HG03139 (cell line): ENCODE measurements around the gene SHISAL2A.
"Not testable (repeated sequence)": the region's sequence is repeated elsewhere in the genome, so short reads cannot be mapped to it uniquely, and the experiment has no call there.

Experiments used
- ATAC-seq: cut with Tn5 transposase; IDR thresholded peaks from one replicate; pipeline ENCODE4 v1.9.1; 2021; ENCODE audit not compliant: unreplicated experiment

Gene SHISAL2A

DNA sequence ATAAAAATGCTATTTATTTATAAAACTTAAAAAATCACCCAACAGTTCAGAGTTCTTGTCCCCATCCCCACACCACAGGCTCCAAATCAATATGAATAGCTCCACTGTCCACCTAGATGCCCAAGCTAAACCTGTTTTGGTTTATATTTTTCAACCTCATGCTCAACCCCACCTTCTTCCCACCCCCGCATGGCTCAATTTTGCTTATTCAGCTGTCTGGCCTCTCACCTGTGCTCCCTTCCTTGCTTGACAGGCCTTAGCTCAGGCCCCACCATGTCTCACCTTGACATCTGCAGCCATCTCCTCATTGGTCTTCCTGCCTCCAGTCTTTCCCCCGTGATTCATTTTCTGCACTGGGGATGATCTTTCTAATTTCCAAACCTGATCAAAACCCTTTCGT lies 47.4 kb downstream of the SHISAL2A start:
- ATAC-seq: no peak

DNA sequence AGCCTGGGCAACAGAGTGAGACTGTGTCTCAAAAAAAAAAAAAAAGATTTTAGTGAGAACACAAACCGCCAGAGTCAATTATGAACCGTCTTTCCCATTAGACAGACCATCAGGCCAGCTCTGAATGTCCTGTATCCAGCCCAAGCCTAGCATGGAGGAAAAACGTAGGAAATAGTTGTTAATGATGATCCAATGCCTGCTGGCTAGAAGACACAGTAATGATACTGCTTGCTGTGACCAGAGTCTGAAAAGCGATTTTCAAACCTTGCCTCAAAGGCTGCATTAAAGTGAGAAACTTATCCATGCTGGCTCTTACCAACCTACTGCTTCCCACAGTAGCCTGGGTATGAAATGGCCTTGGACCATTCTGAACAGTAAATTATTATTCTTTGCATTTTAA lies 48.2 kb downstream of the SHISAL2A start:
- no peak for ATAC-seq

DNA sequence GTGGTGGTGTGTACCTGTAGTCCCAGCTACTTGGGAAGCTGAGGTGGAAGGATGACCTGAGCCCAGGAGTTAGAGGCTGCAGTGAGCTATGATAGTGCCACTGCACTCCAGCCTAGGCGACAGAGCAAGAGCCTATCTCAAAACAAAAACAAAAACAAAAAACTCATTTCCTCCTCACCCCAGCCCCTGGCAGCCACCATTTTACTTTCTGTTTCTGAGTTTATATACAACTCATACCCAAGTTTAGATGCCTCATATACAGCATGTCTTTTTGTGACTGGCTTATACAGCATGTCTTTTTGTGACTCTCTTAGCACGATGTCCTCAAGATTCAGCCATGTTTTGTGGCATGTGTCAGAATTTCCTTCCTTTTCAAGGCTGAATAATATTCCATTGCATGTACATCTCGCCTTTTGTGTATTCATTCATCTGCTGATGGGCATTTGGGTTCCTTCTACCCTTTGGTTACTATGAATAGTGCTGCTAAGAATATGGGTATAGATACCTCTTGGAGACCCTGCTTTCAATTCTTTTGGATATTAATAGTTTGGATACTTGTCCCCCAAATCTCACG lies 50.5 kb downstream of the SHISAL2A start:
- ATAC-seq: no peak

DNA sequence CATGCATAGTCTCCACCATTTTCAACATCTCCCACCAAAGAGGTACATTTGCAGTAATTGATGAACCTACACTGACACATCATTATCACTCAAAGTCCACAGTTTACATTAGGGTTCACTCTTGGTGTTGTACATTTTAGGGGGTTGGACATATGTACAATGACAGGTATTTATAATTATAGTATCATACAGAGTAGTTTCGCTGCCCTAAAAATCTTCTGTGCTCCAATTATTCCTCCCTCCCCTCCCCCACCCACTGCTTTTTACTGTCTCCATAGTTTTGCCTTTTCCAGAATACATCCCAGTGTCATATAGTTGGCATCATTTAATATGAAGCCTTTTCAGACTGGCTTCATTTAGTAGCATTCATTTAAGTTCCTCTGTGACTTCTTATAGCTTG lies 51.6 kb downstream of the SHISAL2A start:
- no peak for ATAC-seq

DNA sequence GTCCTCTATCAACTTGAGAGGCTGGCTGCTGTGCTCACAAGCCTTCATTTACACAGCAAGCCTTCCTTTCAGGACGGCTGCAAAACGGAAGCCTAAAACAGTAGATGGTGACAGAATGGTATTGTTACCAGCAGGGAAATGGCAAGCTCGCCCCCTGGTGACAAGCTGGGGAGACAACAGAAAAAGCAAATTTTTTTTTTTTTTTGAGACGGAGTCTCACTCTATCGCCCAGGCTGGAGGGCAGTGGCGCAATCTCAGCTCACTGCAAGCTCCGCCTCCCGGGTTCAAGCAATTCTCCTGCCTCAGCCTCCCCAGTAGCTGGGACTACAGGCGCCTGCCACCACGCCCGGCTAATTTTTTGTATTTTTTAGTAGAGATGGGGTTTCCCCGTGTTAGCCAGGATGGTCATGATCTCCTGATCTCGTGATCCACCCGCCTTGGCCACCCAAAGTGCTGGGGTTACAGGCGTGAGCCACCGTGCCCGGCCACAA lies 53.3 kb downstream of the SHISAL2A start:
- peak; percentile 75 for ATAC-seq

DNA sequence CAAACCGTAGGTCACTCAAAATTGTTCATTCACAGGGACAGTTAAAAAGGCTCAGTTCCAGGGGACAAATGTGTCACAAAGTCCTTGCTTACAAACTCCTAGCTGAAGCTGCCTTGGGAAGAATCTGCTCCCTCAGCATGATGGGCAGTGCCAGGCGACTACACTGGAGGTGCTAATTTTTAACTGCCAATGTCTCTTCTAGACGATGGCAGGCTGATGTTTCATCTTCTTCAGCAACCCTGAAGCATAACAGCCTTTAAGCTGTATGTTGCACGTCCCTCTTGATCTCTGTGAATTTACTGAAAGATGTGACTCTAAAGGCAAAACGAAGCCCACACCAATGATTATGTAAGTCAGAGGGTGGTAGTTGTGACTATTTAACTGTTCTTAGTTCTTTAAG lies 53.9 kb downstream of the SHISAL2A start:
- no peak for ATAC-seq

DNA sequence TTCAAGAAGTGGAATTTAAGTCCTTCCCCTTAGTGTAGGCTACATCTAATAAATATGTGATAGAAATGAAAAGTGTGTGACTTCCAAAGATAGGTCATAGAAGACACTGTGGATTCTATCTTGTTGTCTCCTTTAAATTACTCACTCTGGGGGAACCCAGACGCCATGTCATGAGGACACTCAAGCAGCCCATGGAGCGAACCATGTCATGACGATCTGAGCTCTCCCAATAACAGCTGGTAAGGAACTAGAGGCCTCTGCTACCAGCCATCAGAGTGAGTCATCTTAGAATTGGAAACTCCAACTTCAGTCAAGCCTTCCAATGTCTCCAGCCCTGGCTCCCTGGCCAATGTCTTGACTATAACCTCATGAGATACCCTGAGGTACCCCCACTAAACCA lies 58.9 kb downstream of the SHISAL2A start:
- ATAC-seq: no peak

DNA sequence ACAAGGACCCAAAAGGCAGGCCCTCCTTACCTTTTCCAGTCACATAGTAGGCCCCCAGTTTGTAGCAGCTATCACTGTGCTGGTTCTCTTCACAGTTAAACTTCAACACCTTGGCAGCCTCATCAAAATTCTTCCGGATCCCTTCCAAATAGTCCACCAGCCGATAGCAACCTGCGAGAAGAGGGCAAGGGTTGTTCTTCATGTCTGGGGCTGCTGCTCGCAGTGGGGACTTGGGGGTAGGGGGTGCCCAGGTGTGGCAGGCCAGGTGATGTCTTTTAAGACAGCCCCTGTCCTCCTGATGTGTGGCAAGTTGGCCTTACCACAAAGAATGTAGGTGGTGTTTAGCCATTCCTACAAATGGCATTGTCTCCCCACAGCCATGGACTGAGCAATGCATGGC lies 59.7 kb downstream of the SHISAL2A start:
- ATAC-seq: no peak

DNA sequence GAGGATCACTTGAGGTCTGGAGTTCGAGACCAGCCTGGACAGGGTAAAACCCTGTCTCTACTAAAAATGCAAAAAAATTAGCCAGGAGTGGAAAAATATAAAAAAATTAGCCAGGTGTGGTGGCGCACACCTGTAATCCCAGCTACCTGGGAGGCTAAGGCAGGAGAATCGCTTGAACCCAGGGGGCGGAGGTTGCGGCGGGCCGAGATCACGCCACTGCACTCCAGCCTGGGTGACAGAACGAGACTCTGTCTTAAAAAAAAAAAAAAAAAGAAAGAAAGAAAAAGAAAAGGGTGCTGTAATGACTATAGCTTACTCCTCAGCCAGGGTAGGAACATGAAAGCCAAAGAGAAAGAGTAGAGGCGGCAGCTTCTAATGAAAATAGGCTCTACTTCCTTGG lies 60.4 kb downstream of the SHISAL2A start:
- ATAC-seq: not testable (repeated sequence)

DNA sequence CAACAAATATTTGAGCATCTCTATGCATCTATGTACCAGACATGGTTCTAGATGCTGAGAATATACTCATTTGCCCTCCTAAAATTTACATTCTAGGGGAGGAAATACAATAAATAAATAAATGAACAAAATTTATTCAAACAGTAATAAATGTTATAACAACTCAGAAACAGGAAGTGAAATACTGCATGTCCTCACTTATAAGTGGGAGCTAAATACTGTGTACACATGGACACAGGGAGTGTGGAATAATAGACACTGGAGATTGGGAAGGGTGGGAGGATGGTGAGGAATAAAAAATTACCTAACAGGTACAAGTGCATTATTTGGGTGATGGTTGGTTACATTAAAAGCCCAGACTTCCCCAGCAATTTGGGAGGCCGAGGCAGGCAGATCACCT lies 60.9 kb downstream of the SHISAL2A start:
- no peak for ATAC-seq

DNA sequence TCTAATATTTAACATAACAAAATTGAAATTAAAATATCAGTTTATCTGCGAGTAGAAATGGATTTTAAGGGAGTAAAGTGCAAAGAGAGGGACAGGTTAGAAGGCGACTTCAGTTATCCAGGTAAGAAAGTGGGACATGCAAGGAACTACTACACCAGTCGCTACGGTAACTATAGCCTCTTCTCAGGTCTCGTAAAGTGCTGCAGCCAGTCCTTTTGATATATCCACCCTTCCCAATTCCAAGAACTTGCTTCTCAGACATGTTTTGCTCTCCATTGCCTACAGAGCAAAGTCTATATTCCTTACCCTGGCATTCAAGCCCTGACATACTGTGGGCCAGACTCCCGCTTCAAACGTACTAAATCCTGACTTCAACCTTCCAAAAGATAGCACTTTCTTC lies 62.7 kb downstream of the SHISAL2A start:
- ATAC-seq: no peak

DNA sequence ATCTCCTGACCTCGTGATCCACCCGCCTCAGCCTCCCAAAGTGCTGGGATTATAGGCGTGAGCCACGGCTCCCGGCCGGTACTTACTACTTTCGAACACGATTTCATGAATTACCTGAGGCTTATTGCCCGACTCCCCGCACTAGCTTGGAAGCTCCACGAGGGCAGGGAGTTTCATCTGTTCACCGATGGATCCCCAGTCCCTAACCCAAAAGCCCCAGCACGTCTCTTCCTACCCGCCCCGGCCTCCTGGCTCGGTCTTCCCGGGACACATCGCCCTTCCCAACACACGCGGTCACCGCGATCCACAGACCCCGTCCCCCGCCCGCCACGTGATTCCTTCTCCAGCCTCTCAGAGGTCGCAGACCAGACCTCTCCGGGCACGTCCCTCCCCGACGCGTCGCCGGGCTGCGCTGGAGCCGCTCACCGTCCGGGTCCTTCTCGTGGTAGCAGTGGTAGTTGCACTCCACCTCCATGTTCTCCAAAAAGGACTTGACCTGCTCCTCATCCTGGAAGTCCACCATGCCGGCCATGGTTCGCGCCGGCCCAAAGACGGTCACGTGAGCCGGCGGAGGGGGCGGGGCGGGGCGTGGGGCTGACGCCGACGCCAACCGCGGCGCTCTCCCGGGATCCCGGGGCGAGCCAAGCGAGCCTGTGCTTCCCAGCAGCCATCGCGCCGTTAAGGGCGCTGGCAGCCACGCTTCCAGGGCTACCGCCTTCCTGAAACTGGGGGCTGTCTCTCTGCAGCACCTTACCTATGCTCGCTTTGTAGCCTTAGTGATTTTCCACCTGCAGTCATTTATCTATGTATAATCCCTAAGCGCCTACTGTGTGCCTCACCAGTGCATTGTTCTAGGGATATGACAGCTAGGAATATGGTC lies 65.1 kb downstream of the SHISAL2A start, which contains the start of gene COA7:
Gene COA7, minus strand, starts transcription at position 553 of the 880 bp plus-strand sequence. Its CDS starts 21 bp downstream, at position 532.
- ATAC-seq: peak; percentile 55

DNA sequence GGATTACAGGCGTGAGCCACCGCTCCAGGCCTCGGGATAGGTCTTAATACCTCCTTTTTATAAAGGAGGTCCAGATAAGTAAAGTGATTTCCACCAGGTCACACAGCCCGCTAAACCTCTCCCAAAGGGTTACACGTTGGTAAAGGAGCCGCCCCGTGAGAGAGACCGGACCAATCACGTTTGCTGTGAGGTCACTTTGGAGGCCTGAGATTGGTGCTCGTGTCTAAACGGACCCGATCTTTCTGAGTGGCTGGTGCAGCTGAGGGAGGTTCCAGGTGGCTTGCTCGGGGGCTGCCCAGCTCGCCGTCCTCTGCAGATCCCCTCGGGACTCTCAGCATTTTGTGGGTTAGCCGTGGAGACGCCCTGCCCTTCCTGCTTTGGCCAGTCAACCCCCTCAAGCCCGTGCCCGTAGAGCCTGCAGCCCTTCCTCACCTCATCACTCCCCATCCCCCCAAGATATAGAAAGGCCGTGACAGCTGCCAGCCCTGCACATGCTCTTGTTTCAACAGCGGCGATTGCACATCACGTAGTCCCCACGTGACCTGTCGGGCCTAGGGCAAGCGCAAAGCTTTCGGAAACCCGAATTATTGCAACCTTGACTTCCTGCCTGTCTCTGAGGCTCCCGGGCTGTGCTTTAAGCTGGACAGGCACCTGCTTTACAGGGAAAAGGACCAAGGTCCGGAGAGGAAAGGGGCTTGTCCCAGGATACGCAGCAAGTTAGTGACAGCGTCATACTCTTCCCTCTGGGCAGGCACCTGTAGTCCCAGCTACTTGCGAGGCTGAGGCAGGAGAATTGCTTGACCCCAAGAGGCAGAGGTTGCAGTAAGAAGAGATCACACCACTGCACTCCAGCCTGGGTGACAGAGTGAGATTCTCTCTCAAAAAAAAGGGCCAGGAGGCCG lies 70.2 kb downstream of the SHISAL2A start:
- ATAC-seq: peak; percentile 83

DNA sequence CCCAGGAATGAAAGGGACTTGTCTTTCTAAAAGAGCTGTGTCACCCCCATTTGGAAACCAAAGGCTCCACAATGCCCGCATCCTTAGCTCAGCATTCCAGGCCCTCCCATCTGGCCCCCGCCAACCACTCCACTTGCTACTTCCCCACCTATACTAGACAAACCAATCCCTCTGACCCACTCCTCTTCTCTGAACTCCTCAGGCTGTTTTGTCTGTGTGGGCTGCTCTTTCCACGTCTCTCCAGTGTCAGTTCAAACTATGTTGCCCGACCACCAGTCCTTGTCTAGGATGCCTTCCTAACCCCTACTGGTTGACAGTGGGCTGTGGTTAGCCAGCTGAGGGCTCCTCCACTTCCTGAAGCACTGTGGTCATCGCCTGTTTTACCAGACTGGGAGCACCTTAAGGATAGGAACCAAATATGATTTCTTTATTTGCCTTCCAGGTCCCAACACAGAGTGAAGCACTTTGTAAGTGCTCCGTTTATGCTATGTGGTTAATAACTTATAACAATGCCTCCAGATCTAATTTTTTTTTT lies 73.2 kb downstream of the SHISAL2A start:
- ATAC-seq: no peak
